Measurements from ENCODE around the gene LYPD1. TPM values are rescaled to one million over a fixed set of nuclear protein-coding genes. Genes with fewer than 3 reads are reported as not detected.

LYPD1 gene
- total and polyA plus RNA-seq, 2 of the 4 experiments (the other 2 are of a cell fraction) = 66.1 to 87.6 TPM

GRCh38 chr2:132668189-132668823, 1.7 kb downstream of the LYPD1 start:
- Histone ChIP-seq H4K91ac (ENCODE audit: insufficient read depth, low read depth, low read length) (peak overlapping the region; percentile 81), H3K4me3 (ENCODE audit: insufficient read depth, low read depth, low read length) (peak overlapping the region; percentile 69; the same call in 1 of the 2 replicates), H4K8ac (ENCODE audit: low read depth in 2 of 2, low read length in 2 of 2) (peak overlapping the region; percentile 47 to 79; a peak in 1 of 4 replicates), H3K23ac (ENCODE audit: low read depth, low read length) (peak overlapping the region; percentile 96), H3K27ac (ENCODE audit: insufficient read depth, low read length) (no peak overlapping the region; the same call in 1 of the 2 replicates), H3K79me1 (ENCODE audit: low read depth in 1 of 2, low read length in 2 of 2) (peaks cover 20 to 44% of the 10 kb centered on the region in 2 experiments), H3K27me3 (ENCODE audit: control insufficient read depth, insufficient read depth, low read length) (no peaks in the 10 kb centered on the region), H3K4me1 (ENCODE audit: control insufficient read depth, insufficient read depth, low read length) (peaks cover 11% of the 10 kb centered on the region), H2AFZ (replicated peaks; ENCODE audit: low read length, poor library complexity) (peak overlapping the region; percentile 78), H3K18ac (ENCODE audit: low read depth, low read length) (no peak overlapping the region), H3K56ac (ENCODE audit: extremely low read depth, insufficient read depth, low read length) (peak overlapping the region; percentile 86; the same call in 1 of the 2 replicates), H2BK20ac (ENCODE audit: low read depth, low read length) (peak overlapping the region; percentile 12; the same call in 1 of the 2 replicates), H2AK9ac (replicated peaks; ENCODE audit: low read depth, low read length, poor library complexity) (peak overlapping the region; percentile 68), H3K9me1 (ENCODE audit: insufficient read depth, low read length) (peaks cover 8% of the 10 kb centered on the region), H2BK15ac (ENCODE audit: low read depth, low read length) (peak overlapping the region; percentile 12; the same call in 1 of the 3 replicates), H3K14ac (replicated peaks; ENCODE audit: low read depth, low read length) (peak overlapping the region; percentile 73), H3K9ac (ENCODE audit: low read depth, low read length) (peak overlapping the region; percentile 47; the same call in 1 of the 2 replicates), H2AK5ac (ENCODE audit: low read depth, low read length) (peak overlapping the region; percentile 75), H3K4me2 (ENCODE audit: low read depth, low read length) (peak overlapping the region; percentile 91), H4K5ac (ENCODE audit: low read depth, low read length) (no peak overlapping the region), H3K36me3 (ENCODE audit: control insufficient read depth, insufficient read depth, low read length) (no peaks in the 10 kb centered on the region; the same call in 1 of the 2 replicates), H4K20me1 (ENCODE audit: insufficient read depth, low read length) (peaks cover 6% of the 10 kb centered on the region), H3K4ac (ENCODE audit: low read depth, low read length) (peak overlapping the region; percentile 86), H3K9me3 (ENCODE audit: control insufficient read depth, insufficient read depth, low read length) (no peaks in the 10 kb centered on the region), H2BK5ac (ENCODE audit: low read depth, low read length, poor library complexity, severe bottlenecking) (no peak overlapping the region), H2BK120ac (ENCODE audit: low read depth, low read length) (peak overlapping the region; percentile 62)
- ATAC-seq (ENCODE audit: low read depth) (peak; percentile 5; the same call in 1 of the 2 replicates), DNase-seq (no peak)
- dilution Hi-C loops (cut with HindIII; ENCODE audit: low sequenced_read_pairs, unreplicated experiment) (no loop called here), in situ Hi-C loops (cut with MboI; ENCODE audit: low sequenced_read_pairs) (loop anchor here (25.0 kb wide), 2 partner anchors 894 to 1169 kb away; partner anchors contain the start of gene NCKAP5), intact Hi-C loops (cut with micrococcal nuclease) (no loop called here)
- POLR2A ChIA-PET (ENCODE audit: unreplicated experiment) = interaction anchor here (0.6 kb wide), 2 partner anchors 110 to 1176 kb away, joined by 4 to 5 read pairs; no protein-coding TSS in a partner anchor
- CTCF ChIA-PET = interaction anchor here (0.9 to 2.2 kb wide), 4 partner anchors 9 to 121 kb away, joined by 3 to 8 read pairs (median 4); no protein-coding TSS in a partner anchor
- no TSS peak for BruUV-seq (replicated peaks)
- WGBS, 2 experiments (ENCODE audit: extremely low coverage in 2 of 2, insufficient read length in 1 of 2) = 16% methylated on average over 5 of the region's 25 CpGs; no CpG with 5 or more reads in 1 of the 2 experiments
- TF ChIP-seq RAD21 (IDR thresholded peaks at IDR 0.05; ENCODE audit: low read length) (peak; percentile 19; the same call in 1 of the 2 replicates), FOS (IDR thresholded peaks at IDR 0.05; ENCODE audit: low read depth, low read length) (no peak), MAFK (IDR thresholded peaks at IDR 0.05; ENCODE audit: low read depth, low read length) (no peak), MAZ (IDR thresholded peaks at IDR 0.05; ENCODE audit: borderline replicate concordance, low read depth, low read length) (no peak), CTCF (conservative IDR thresholded peaks at IDR 0.05; ENCODE audit: low read depth, low read length) (peak; percentile 30), SMC3 (IDR thresholded peaks at IDR 0.05; ENCODE audit: low read depth, low read length) (0 out of 2 replicates have a peak, but pooled peaks have one; percentile 17), RFX5 (IDR thresholded peaks at IDR 0.05; ENCODE audit: low read depth, low read length) (no peak)

Measured in IMR-90 (cell line).